Kidney glomerular epithelial cell (primary cell): ENCODE measurements around the gene USP36.
"Not testable (repeated sequence)": the region's sequence is repeated elsewhere in the genome, so short reads cannot be mapped to it uniquely, and the experiment has no call there.

Experiments used
- DNase-seq: peaks from one replicate; lab custom pipeline; 2025; lab: John Stamatoyannopoulos, UW

Gene USP36

DNA sequence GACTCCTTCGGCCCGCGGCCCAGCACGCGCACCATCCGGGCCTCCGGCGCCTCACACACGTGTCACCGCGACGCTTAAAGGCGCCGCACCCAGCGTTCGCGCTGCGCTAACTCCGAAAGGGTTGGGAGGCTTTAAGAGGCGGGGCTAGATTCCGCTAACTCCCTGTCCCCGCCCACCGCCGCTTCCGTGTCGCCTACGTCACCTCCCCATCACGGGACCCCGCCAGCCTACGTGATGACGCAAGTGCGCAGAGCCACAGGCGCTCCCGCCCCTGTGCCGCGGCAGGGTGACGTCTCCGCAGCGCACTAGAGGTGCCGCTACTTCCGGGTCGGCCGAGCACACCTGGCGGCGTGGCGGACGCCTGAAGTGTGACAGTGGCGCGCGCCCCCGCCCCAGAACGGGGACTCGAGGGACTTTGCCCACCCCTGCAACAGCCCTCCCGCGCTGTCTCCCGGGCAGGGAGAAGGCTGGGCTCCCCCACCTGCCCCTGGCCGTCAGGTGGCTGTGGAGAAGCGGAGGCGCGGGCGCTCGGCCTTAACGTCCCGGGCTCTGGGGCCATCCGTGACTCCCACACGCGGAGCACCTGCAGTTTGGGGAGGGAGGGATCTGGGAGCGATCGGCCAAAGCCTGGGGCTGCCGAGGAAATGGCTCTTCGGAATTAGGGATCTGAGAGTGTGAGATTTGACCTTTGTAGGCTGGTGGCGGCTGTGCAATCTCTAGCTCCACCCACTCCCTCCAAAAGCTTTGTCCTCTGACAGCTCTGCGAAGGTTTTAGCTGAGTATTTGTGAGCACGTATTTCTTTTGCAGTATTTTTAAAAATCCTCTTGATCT is at the start of gene USP36:
Gene USP36, minus strand, starts transcription at position 35 of the 832 bp plus-strand sequence. CDS start 4,451 bp downstream, outside the sequence.
- DNase-seq: peak; percentile 97

DNA sequence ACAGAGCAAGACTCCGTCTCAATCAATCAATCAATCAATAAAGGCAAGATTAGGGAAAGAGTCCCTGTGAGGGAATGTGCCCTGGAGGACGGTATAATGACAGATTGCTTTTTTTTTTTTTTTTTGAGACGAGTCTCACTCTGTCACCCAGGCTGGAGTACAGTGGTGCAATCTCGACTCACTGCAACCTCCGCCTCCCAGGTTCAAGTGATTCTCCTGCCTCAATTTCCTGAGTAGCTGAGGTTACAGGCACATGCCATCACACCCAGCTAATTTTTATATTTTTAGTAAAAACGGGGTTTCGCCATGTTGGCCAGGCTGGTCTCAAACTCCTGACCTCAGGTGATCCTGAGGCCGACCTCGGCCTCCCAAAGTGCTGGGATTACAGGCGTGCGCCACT is 49.5 kb upstream of the USP36 start:
- not testable (repeated sequence) for DNase-seq

DNA sequence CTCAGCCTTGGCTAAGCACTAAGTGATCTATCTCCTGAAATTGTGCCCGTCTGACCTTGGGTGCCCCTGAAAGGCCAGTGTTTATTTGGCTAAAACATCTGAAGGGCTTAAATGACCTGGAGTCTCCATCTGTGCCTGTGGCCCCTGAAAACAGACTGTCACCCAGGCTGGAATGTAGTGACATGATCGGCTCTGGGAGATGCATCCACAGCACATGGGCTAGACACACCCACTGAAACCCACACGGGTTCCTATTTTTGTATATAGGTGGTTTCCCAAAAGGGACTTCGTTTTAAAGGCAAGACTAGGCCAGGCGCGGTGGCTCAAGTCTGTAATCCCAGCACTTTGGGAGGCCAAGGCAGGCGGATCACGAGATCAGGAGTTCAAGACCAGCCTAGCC is 48.9 kb upstream of the USP36 start:
- no peak for DNase-seq

DNA sequence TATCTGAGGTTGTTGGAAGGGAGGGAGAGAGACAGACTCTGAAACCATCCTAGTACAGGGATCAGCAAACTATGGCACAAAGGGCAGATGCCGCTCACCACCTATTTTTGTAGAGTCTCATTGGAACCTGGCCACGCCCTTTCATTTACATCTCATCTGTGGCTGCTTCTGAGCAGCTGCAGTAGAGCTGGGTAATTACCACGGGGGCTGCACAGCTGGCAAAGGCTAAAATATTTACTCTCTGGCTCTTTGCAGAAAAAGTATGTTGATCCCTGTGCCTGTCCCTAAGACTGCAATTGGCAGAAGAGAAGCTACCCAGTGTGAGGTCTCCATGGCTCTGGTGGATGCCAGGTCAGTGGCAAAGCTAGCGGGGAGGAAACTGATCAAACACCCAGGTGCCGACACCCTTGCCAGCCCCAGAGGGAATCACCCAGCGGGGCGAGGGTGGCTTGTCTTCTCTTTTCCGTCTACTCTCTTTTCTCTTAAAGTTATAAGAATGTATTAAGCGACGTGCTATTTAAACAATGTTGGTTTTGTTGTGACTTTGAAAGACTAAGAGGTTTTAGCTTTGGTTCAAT is 48.4 kb upstream of the USP36 start:
- no peak for DNase-seq

DNA sequence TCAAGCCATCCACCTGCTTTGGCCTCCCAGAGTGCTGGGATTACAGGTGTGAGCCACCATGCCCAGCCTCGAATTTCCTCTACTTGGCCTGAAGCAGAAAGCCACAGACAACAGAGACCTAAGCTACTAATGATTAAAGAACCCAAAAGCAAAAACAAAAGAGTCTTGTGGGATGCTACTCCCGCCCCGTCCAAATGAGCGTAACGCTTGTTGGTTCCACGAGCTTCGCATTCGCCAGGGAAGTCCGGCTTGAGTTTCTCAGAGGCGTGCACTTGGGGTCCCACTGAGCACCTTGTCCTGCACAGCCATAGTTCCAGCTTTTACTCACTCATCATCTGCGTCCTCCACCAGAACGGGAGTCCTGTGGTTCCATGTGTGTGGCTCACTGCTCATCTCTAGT is 46.3 kb upstream of the USP36 start:
- no peak for DNase-seq

DNA sequence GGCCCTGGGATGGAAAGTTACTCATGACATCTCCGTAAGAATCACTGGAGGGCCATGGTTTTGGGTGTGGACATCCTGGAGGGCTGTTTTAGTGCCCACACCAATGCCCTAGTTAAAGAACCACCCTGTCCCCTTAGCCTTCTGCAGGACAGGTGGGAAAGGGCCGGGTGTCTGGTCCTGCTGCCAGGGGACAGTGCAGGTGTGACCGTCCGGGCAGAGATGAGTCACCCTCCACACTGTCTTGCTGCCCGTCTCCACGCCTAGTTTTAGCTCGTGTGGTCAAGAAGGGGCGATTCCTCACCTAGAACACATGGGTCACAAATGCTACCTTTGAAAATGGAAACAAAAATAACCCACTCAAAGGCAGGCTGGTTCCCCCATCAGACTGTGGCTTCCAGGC is 45.3 kb upstream of the USP36 start:
- DNase-seq: no peak

DNA sequence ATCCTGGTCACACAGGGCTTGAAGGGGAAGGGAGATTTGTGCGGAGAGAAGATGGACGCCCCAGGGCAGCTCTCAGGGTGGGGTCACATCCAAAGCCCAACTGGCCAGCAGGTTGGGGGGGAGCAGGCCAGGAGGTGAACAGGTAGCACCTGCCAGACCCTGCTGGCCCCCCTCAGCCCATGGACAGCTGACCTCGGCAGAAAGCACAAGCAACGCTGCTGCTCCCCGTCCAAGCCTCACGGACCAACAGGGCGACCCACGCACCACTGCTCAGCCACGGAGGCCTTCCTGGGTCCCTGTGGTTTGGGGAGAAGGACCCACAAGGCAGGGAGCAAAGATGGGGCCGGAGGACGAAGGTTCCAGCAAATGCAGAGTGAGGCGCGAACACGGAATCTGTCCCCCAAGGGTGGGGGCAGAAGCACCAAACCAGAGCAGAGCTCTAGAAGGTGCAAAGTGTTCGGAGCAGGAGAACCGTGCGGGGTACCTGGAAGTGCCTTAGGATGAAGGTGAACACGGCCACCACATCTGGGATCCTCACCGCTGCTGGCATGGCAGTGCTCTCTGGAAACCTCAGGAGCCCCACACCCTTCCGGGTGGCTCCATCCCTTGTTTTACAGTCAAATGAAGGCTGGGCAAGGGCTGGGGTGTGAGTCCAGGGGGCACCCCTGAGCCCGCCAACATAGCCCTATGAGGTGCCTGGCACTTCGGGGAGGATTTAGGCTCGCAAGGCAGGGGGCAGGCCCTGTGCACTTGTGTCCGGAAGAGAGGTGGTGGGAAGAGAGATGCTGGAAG is 44.5 kb upstream of the USP36 start:
- DNase-seq: no peak

DNA sequence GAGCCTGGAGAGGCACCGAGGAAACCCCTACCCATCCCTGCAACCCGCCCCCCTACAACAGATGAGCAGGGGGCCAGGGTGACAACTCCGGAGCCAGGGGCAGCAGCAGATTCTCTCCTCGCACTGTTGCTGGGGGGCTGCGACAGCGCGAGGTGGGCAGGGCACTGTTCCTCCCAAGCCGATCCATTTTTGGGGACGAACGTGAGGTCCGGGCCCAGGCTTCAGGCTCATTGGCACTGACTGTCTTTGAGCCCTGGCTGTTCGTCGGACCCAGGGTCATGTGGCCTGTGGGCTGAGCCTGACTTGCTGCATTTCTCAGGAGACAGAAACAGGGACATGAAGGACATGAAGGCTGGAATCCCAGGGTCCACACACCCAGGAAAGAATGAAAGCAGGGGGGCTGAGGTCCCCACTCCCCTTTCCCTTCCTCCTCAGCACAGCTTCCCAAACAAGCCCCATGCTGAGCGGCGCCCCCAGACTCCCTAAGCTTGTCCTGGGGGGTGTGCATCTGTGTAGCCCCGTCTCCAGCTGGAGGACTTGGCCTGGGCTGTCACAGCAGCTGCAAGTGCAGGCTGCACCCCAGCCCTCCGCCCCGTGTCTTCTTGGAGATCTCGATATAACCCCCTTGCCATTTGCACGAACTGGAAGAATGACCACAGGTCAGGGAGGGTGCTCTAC is 43.7 kb upstream of the USP36 start:
- DNase-seq: no peak

DNA sequence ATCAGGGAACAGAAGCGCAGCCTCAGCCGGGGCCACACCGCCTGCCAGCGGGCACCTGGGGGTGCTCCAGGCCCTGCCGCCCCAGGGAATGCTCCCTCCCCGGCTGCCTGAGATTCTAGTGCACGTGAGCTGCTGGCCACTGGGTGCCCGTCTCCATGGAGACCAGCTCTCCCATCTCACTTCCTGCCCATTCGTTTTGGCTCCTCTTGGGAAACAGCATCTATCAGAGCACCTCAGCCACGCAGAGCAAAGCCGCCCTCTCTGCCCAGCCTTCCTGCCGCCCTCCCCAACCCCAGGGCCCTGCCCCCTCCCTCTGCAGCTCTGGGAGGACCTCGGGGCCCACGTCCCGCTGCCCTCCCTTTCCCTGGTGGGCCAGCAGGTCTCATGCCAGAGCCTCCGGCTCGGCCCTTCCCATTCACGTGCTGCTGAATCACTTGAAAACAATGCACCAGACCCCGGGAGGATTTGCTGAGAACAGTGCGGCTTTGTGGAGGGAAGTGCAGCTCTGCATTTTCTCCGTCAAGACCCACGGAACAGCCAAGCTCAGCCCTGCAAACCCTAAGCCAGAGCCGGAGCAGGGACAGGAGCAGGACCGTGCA is 43.0 kb upstream of the USP36 start:
- peak; percentile 67 for DNase-seq

DNA sequence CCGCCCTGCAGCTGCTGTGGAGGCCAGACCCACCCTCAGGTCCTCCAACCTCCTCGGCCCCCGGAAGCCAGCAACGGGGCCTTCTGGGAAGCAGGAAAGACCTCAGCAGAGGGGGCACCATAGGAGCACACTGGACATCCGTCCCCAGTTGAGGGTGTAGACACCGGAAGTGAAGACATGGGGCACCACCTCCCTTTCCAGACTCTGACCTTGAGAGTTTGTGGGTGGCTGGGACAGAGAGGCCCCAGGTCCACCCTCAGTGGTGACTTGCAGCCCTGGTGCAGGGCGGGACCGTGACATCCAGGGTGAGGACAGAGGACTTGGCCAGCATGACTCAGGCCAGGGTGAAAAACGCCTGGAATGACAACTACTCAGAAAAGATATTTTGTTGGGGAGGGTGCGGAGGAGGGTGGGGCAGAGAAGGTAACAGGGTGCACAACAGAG is 42.5 kb upstream of the USP36 start:
- peak; percentile 67 for DNase-seq

DNA sequence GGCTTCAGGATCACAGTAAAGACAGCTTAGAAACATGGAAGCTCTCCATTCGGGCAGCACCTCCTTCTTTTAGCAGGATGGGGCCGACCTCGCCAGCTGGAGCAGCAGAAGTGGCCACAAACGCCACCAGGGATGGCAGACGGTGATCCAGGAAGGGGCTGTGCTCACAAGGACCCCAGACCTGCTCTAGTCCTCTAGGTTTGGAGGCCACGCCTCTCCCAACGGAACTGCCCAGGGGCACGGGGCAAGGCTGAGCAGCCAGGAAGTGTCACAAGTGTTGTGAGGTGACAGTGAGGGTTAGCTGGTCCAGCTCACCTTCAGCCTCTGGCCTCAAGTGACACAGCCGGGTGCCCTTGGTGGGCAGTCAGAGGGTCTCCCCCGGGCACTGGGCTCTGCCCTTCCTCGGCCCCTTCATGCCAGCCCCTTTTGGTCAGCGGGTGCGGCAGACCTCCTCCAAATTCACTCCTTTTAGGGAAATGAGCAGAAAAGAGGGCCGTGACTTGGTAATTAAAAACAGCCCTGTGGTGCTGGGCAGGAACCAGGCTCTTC is 42.0 kb upstream of the USP36 start:
- DNase-seq: no peak

DNA sequence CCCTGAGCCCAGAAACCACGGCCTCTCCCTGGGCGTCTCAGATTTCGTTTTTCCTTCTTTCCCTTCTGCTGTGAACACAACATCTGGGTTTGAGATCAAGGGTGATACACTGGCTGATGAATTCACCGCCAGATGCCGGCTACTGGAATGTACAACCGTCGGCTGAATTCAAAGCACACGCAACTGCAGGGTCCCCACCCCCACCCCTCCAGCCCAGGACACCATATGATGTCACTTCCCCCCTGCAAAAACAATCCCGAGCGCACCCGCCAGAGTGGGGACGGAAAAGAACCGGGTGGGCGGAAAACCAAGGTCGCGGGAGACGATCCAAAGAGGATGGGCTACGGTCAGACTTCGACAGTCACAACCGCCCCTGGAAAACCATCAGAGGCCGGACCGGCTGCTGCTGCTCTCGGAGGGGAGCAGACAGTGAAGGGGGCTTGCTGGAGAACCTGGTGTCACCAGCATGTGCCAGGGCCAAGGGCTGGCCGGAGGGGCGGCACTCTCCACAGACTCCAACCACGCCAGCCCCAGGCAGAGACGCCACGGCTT is 39.1 kb upstream of the USP36 start:
- DNase-seq: no peak

DNA sequence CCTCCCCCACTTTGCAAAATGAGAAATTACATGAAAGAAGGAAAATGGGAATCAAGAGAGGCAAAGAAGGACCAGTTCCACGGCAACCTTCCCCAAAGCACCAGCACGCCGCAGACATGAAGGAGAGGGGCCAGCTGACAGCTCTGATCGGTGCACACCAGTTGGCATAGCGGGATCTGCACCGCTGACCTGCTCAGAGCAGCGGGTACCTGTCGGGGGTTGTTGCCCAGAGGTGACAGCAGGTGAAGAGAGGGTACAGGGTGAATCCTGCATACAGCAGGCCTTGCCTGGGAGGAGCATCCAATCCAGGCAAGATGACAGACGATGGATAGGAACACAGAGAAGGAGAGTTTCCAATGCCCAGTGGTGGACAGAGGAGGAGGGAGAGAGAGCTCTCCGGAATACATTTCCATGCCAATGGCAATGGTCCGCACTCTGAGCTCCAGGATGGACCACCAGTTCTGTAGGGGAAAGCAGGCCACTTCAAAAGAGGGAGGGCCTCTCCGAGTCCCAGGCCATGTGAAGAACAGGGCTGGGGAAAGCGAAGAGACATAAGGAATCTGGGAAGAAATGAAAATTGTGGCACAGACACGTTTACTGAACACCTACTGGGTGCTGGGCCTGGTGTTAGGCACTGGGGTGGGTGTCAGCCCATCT is 38.4 kb upstream of the USP36 start:
- DNase-seq: no peak

DNA sequence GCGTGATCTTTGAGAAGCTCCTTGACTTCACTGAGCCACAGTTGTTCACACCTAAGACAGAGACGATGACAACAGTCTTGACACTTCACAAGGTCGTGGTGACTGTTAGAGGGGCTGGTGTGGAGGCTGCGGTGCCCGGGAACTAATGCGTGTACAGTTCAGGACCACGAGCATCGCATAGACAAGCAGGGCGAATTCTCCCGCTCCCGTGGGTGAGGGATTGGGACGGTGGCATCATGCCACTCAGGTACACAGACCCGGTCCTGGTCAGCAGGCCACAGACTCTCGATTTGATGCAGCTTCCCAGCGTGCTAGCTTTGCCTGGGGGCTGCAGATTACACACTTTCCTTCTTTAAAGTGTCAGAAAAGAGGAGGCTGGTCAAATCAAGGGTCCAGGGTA is 37.6 kb upstream of the USP36 start:
- no peak for DNase-seq

DNA sequence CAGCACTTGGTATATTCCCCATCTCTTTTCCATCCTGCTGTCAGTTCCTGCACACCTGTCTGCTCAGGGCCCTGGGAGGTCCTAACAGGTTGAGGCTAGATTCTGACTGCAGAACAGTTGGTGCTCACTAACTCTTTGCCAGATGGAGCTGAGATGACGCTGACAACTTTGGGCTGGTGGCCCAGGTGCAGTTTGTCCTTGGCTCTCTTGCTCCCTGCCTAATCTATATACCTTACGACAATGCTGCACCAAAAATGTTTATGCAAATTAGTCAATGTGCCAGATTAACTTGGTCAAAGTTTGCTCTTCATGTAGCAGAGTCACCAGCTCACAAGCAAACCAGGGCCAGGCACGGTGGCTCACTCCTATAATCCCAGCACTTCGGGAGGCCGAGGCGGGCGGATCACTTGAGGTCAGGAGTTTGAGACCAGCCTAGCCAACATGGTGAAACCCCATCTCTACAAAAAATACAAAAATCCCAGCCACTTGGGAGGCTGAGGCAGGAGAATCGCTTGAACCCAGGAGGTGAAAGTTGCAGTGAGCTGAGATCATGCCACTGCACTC is 36.4 kb upstream of the USP36 start:
- not testable (repeated sequence) for DNase-seq

DNA sequence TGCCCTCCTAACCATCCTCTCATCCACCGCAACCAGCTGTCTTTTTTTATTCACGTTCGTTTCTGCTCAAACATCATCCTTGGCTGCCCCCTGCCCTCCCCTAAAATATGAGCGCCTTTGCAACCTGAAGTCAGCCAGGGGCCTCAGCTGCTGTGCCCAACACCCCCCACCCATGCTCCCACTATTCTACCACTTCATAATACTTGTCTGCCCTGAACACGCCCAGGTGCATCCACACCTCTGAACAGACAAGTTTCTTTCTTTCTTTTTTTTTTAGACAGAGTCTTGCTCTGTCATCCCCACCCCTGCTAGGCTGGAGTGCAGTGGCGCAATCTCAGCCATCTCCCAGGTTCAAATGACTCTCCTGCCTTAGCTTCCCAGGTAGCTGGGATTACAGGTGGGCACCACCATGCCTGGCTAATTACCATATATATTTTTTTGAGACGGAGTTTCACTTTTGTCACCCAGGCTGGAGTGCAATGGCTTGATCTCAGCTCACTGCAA is 35.5 kb upstream of the USP36 start:
- DNase-seq: no peak

DNA sequence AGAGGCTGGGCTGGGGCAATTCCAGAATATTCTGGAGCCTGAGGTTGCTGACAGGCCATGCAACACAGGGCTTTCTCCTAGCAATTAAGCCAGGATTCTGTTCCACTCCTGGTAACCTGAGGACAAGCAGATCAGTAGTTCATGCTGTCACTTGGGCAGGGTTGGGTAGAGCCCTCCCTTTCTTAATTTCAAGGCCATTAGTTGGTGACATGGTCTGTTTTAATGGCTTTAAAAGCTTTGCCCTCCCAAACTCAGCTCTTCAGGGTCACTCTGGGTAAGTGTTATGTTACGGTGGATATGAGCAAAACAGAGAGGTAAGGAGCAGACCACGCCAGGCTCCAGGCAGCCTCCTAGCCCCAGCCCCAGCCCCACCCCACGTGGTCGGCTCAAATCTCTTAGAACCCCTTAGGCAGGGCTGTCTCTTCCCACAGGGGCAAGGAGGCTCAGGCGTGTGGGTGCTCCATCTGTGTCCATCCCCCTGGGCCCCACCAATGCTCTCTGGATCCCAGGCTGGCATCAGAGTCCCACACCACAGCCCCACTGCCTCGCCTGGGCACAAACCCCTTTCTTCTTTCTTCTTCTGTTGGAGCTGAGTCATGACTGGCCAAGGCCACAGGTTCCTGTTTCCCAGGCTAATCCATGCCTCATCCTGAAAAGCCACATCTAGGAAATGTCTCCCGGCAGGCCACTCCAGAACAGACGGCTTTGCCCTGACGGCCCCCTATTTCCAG is 34.9 kb upstream of the USP36 start:
- no peak for DNase-seq

DNA sequence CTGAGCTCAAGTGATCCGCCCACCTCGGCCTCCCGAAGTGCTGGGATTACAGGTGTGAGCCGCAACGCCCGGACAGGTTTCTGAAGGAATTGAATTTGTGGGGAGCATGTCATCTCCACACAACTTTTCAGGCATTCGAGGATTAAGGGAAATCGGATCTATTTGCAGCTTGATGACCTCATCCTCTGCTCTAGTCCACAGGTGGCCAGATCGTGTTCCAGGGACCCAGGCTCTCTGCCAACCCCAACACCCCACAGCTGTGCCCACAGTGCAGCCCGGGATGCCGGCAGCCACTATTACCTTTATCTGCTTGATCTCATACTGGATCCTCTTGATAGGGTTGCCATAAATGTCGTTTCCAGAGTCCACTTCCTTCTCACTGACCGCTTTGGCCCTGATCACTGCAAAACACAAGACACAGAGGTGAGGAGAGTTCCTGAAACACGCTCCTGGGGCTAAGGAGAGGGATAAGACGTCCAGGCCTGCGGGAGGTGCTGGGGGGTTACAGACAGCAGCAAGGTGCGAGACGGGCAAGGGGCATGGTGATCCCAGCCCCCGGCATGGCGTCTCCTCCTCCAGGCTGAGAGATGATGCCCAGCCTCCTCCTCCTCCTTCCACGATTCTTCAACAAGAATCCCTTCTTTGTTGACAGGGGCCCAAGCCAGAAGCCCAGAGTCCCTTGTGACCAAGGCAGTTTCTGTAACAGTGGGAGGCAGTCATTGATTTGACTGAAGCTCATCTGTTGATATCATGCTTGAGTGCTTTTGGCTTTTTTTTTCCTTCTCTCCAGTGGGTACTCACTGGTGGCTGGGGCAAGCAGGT is 33.1 kb upstream of the USP36 start:
- peak; percentile 12 for DNase-seq

DNA sequence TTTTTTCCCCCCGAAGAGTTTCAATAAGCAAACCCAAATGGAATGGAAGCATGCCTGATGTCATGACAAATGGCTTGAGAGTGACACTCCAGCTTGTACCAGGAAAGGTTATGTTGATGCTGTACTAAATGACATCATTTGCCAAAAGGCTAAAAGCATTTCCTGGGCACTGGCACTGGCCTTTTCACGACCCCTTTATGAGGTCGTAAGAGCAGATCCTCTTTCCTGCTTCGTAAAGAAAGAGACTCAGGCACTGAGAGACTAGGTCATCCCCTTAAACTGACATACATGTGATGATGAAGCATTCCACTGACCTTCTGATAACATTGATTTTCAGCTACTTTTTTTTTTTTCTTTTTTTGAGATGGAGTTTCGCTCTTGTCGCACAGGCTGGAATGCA is 31.9 kb upstream of the USP36 start:
- no peak for DNase-seq
